ENCODE measurements around the gene CHD9.

GRCh38 chr16:53224951-53225533 is 170.3 kb downstream of the CHD9 start:
- no peak for TF ChIP-seq POLR2A (IDR thresholded peaks at IDR 0.05)
- TF ChIP-seq EP300 (IDR thresholded peaks at IDR 0.05): no peak
